Spleen (tissue), 7 donors: ENCODE results near the gene WRAP73.

Experiments
- CTCF ChIP-seq, 11 experiments: fragments of 200-600 bp in 7 of 11; fragments of 450-650 bp in 4 of 11; sonication (generic) in 4 of 11; IDR thresholded peaks in 8 of 11; conservative IDR thresholded peaks in 3 of 11; 1 replicate in 7 of 11; 2 replicates in 4 of 11; pipeline versions ENCODE4 v1.4.0 to v1.8.0; 2016 to 2021; ENCODE audit warnings: antibody characterized with exemption in 11 of 11, inconsistent platforms in 4 of 11, mild to moderate bottlenecking in 1 of 11
- POLR2A ChIP-seq, 3 donors: fragments of 450-650 bp; IDR thresholded peaks; one replicate each; pipeline ENCODE4 v1.5.1; 2017; ENCODE audit warnings: antibody characterized with exemption in 3 of 3, mild to moderate bottlenecking in 1 of 3
- POLR2AphosphoS5 ChIP-seq, 3 donors: sonication (generic); formaldehyde crosslinking; IDR thresholded peaks; one replicate each; pipeline ENCODE4 v1.5.1; 2017; ENCODE audit warnings: antibody characterized with exemption in 3 of 3
- donor health status: DM: no; HTN: no; CAD: no; lungs with moderate emphysema.
- donor health status: DM: no; HTN: no; CAD: no.
- donor health status: DM: no; HTN: no; CAD: no.

- TF ChIP-seq POLR2A (IDR thresholded peaks at IDR 0.05) (no peak), CTCF (IDR thresholded peaks at IDR 0.05 in 8 of 11, conservative IDR thresholded peaks at IDR 0.05 in 3 of 11) (no peak), POLR2AphosphoS5 (IDR thresholded peaks at IDR 0.05) (no peak)
Observed at GRCh38 chr1:3590139-3590763, 59.7 kb downstream of the WRAP73 start.
